Keratinocyte (primary cell): Measurements from ENCODE around the gene DKK3. TPM values are rescaled to one million over a fixed set of nuclear protein-coding genes. Genes with fewer than 3 reads are reported as not detected.

Experiments used
- DNase-seq: peaks from one replicate; pipeline ENCODE4 v3.0.0-alpha.2; 2011; ENCODE audit warnings: low read depth, missing footprints, low spot score
- FAIRE-seq: peaks from 2 replicates; lab custom pipeline; 2011; peaks lifted over from hg19 to GRCh38; lab: Jason Lieb, UNC
- H2AFZ ChIP-seq: 2 replicates; pipeline ENCODE4 v1.6.0; 2012; ENCODE audit warnings: low read length, control low read depth, inconsistent platforms; ENCODE audit not compliant: control insufficient read depth
- H3K27ac ChIP-seq: 2 replicates; pipeline ENCODE4 v1.5.1; 2011; ENCODE audit warnings: low read length; ENCODE audit not compliant: control insufficient read depth, insufficient read depth
- H3K27me3 ChIP-seq: 3 replicates; pipeline ENCODE4 v1.6.0; 2011; ENCODE audit warnings: low read length; ENCODE audit not compliant: control insufficient read depth, insufficient read depth; ENCODE audit errors: extremely low read depth
- H3K36me3 ChIP-seq, 2 experiments: 2 replicates in 1 of 2; 3 replicates in 1 of 2; pipeline ENCODE4 v1.5.1; 2011; ENCODE audit warnings: low read length in 2 of 2, mild to moderate bottlenecking in 1 of 2; ENCODE audit not compliant: control insufficient read depth in 2 of 2, insufficient read depth in 2 of 2; ENCODE audit errors: extremely low read depth in 1 of 2
- H3K4me1 ChIP-seq: 3 replicates; pipeline ENCODE4 v1.5.1; 2011; ENCODE audit warnings: low read length; ENCODE audit not compliant: control insufficient read depth, insufficient read depth; ENCODE audit errors: extremely low read depth
- H3K4me2 ChIP-seq: 3 replicates; pipeline ENCODE4 v1.6.0; 2011; ENCODE audit warnings: low read depth, low read length; ENCODE audit not compliant: control insufficient read depth, insufficient read depth; ENCODE audit errors: extremely low read depth
- H3K4me3 ChIP-seq, 3 experiments: fragments of 200-600 bp in 1 of 3; sonication (generic) in 1 of 3; 2 replicates in 2 of 3; 3 replicates in 1 of 3; pipeline ENCODE4 v1.5.1; 2011 to 2016; ENCODE audit warnings: low read length in 3 of 3, mild to moderate bottlenecking in 3 of 3, control low read depth in 2 of 3, inconsistent platforms in 1 of 3, low read depth in 1 of 3, mixed read lengths in 1 of 3, mixed run types in 1 of 3, moderate library complexity in 1 of 3; ENCODE audit not compliant: control insufficient read depth in 2 of 3, insufficient read depth in 2 of 3; ENCODE audit errors: extremely low read depth in 1 of 3
- H3K79me2 ChIP-seq: 2 replicates; pipeline ENCODE4 v1.6.0; 2012; ENCODE audit warnings: low read length; ENCODE audit not compliant: control insufficient read depth, insufficient read depth
- H3K9ac ChIP-seq: 3 replicates; pipeline ENCODE4 v1.6.0; 2011; ENCODE audit warnings: low read length; ENCODE audit not compliant: control insufficient read depth, insufficient read depth; ENCODE audit errors: extremely low read depth
- H3K9me1 ChIP-seq: 3 replicates; pipeline ENCODE4 v1.6.0; 2011; ENCODE audit warnings: low read length; ENCODE audit not compliant: control insufficient read depth, insufficient read depth; ENCODE audit errors: extremely low read depth
- H3K9me3 ChIP-seq: 2 replicates; pipeline ENCODE4 v1.5.1; 2012; ENCODE audit warnings: low read depth, low read length; ENCODE audit not compliant: control insufficient read depth
- H4K20me1 ChIP-seq: 3 replicates; pipeline ENCODE4 v1.6.0; 2011; ENCODE audit warnings: low read length; ENCODE audit not compliant: control insufficient read depth, insufficient read depth; ENCODE audit errors: extremely low read depth
- CTCF ChIP-seq, 3 experiments: IDR thresholded peaks in 1 of 3; conservative IDR thresholded peaks in 1 of 3; optimal IDR thresholded peaks in 1 of 3; 2 replicates in 2 of 3; 3 replicates in 1 of 3; pipeline versions ENCODE3 to v1.5.1; 2011; ENCODE audit warnings: low read length in 3 of 3, mild to moderate bottlenecking in 3 of 3, moderate library complexity in 2 of 3, control low read depth in 1 of 3, inconsistent platforms in 1 of 3; ENCODE audit not compliant: insufficient read depth in 2 of 3; ENCODE audit errors: extremely low read depth in 1 of 3
- EZH2 ChIP-seq: IDR thresholded peaks from one replicate; pipeline ENCODE4 v1.6.1; 2012; ENCODE audit warnings: inconsistent platforms, mild to moderate bottlenecking, low read length, moderate library complexity
- dilution Hi-C: fragments of 300-500 bp; cut with MboI; formaldehyde crosslinking; loops from one replicate; pipeline ENCODE4 v1.7.0; 2020; ENCODE audit warnings: low sequenced_read_pairs; ENCODE audit not compliant: extremely low pct_ligation_motif_present
- polyA plus RNA-seq, 5 experiments: library from polyadenylated mRNA; depleted of rRNA in 3 of 5; stranded (reverse) in 3 of 5; stranded (forward) in 1 of 5; unstranded in 1 of 5; fragments of >200 nt; gene quantifications; 1 replicate in 1 of 5; 2 replicates in 3 of 5; 3 replicates in 1 of 5; pipeline versions ENCODE4 v1.2.1 to v1.2.3, GENCODE V29; 2011 to 2012; ENCODE audit warnings: missing spikeins in 2 of 5, low read depth in 1 of 5, low replicate concordance in 1 of 5

The DKK3 gene
- polyA plus RNA-seq, 1 donor (not counting 4 experiments of a cell fraction or from before 2014, with no cell fraction given): 712 TPM

- dilution Hi-C loops: no loop called here
- H4K20me1 ChIP-seq: no peaks in the 10 kb centered on the region
- no peaks in the 10 kb centered on the region for H3K9me3 ChIP-seq
- no peak for DNase-seq
- no peaks in the 10 kb centered on the region for H3K4me1 ChIP-seq
- H3K9ac ChIP-seq: no peak overlapping the region
- H2AFZ ChIP-seq: no peak overlapping the region
- H3K9me1 ChIP-seq: no peaks in the 10 kb centered on the region
- no peak overlapping the region for H3K27ac ChIP-seq
- H3K4me3 ChIP-seq: no peak overlapping the region
- no peaks in the 10 kb centered on the region for H3K27me3 ChIP-seq
- TF ChIP-seq EZH2 (no peak), CTCF (optimal IDR thresholded peaks at IDR 0.05 in 1 of 3, IDR thresholded peaks at IDR 0.05 in 1 of 3, conservative IDR thresholded peaks at IDR 0.05 in 1 of 3; ENCODE audit: extremely low read depth in 1 of 3, insufficient read depth in 2 of 3, low read length in 3 of 3) (no peak)
- no peaks in the 10 kb centered on the region for H3K79me2 ChIP-seq
- no peak for FAIRE-seq
- no peak overlapping the region for H3K4me2 ChIP-seq
- H3K36me3 ChIP-seq: peaks cover 9 to 10% of the 10 kb centered on the region in 2 experiments
These were observed 67.9 kb downstream of the DKK3 start for GRCh38 chr11:11940551-11940950.

GRCh38 chr11:11937957-11938356 lies 70.5 kb downstream of the DKK3 start:
- Histone ChIP-seq H3K9ac (no peak overlapping the region), H3K79me2 (no peaks in the 10 kb centered on the region), H3K9me3 (no peaks in the 10 kb centered on the region), H3K9me1 (no peaks in the 10 kb centered on the region), H3K27me3 (no peaks in the 10 kb centered on the region), H3K4me3 (no peak overlapping the region), H3K4me1 (no peaks in the 10 kb centered on the region), H3K36me3 (peaks cover 11 to 15% of the 10 kb centered on the region in 2 experiments), H3K4me2 (no peak overlapping the region), H4K20me1 (no peaks in the 10 kb centered on the region), H3K27ac (no peak overlapping the region), H2AFZ (no peak overlapping the region)
- TF ChIP-seq EZH2: no peak
- TF ChIP-seq CTCF (optimal IDR thresholded peaks at IDR 0.05 in 1 of 3, IDR thresholded peaks at IDR 0.05 in 1 of 3, conservative IDR thresholded peaks at IDR 0.05 in 1 of 3; ENCODE audit: extremely low read depth in 1 of 3, insufficient read depth in 2 of 3, low read length in 3 of 3): no peak
- FAIRE-seq (no peak), DNase-seq (no peak)
- dilution Hi-C loops: no loop called here
